ENCODE data around the gene ZSCAN1.

Gene ZSCAN1

DNA sequence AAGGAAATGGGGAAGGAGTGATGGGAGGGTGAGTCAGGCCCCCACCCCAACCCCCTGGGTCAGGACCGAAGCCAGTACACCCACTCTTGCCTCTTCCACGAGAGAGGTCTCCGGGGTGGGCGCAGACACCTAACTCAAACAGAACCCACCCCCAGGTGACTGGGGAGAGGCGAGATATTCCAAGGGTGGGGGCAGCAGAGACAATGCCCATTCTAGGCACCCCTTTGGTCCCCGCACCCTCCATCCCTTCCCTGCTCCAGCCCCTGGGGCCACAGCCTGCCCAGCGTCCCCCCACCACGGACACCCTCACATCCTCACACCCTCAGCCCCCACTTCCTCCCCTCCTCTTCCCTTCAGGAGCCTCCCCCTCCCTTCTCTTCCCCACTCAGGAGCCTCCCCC, 63.5 kb downstream of the ZSCAN1 start:
- peak overlapping the region; percentile 96 for H3K4me3 ChIP-seq (ENCODE audit: low read depth, low read length)
- in situ Hi-C loops (cut with HindIII; ENCODE audit: low sequenced_read_pairs) = no loop called here
- TF ChIP-seq, protein P1, sequence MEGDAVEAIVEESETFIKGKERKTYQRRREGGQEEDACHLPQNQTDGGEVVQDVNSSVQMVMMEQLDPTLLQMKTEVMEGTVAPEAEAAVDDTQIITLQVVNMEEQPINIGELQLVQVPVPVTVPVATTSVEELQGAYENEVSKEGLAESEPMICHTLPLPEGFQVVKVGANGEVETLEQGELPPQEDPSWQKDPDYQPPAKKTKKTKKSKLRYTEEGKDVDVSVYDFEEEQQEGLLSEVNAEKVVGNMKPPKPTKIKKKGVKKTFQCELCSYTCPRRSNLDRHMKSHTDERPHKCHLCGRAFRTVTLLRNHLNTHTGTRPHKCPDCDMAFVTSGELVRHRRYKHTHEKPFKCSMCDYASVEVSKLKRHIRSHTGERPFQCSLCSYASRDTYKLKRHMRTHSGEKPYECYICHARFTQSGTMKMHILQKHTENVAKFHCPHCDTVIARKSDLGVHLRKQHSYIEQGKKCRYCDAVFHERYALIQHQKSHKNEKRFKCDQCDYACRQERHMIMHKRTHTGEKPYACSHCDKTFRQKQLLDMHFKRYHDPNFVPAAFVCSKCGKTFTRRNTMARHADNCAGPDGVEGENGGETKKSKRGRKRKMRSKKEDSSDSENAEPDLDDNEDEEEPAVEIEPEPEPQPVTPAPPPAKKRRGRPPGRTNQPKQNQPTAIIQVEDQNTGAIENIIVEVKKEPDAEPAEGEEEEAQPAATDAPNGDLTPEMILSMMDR (IDR thresholded peaks at IDR 0.05; ENCODE audit: low read depth, low read length, missing control alignments) = no peak
- DNase-seq (ENCODE audit: low read depth) = no peak

DNA sequence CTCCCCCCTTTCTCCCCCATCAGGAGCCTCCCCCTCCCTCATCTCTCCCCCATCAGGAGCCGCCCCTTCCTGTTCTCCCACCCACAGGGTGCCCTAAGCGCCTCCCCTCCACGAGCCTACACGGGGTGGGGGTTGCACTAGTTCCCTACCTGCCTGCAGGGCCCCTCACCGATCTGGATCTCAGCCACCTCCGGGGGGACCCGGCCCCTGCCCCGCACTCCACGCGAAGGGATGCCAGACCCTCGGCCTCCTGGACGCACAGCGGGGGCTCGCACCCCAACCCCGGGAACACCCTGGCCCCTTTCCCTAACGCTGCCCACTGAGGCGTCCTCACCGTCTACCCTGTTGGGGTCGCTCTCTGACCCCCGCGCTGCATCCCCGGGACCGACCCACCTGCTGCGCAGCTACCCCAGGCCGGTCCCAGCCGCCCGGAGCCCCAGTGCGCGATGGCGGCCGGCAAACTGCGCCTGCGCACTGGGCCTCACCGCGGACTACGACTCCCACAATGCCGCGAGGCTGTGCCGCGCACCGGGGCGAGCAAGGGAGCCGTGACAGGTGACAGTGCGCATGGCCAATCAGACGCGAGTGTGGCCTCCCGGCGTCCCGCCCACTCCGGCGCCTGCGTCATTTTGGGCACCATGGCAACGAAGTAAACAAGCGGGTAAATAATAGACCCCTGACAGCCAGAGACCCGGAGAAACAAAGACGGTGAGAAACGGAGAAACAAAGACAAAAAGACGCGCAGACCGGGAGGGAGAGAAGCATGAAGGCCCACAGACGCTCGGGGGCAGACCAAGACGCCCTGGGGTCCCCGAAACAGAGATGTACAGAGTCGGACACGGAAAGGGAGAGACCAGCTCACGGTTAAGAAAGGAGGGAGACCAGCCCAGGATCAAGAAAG, 64.2 kb downstream of the ZSCAN1 start, which contains the start of gene ZSCAN18:
Gene ZSCAN18, minus strand, starts transcription at position 451 of the 901 bp plus-strand sequence. CDS start 7,964 bp downstream, outside the sequence.
- peak; percentile 95 for DNase-seq (ENCODE audit: low read depth)
- in situ Hi-C loops (cut with HindIII; ENCODE audit: low sequenced_read_pairs) = no loop called here
- TF ChIP-seq, protein P1 (IDR thresholded peaks at IDR 0.05; ENCODE audit: low read depth, low read length, missing control alignments) = no peak
- H3K4me3 ChIP-seq (ENCODE audit: low read depth, low read length) = peak within 1 kb of the TSS; percentile 96

DNA sequence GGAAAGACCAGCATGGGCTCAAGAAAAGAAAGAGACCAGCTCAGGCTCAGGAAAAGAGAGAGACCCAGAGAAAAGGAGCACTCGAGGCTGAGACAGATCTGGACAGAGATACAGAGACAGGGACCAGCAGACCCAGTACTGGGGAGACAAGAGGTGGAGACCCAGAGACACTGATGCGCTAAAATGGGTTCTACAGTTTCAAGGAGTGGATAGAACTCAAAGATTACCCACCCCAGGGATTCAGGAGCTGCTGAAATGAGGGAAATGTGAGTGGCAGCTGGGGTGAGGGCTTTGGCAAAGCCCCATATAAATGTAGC, 64.8 kb downstream of the ZSCAN1 start:
- TF ChIP-seq, protein P1 (IDR thresholded peaks at IDR 0.05; ENCODE audit: low read depth, low read length, missing control alignments) = no peak
- H3K4me3 ChIP-seq (ENCODE audit: low read depth, low read length) = peak overlapping the region; percentile 96
- in situ Hi-C loops (cut with HindIII; ENCODE audit: low sequenced_read_pairs) = no loop called here
- DNase-seq (ENCODE audit: low read depth) = no peak

Data from astrocyte of the cerebellum (primary cell).